ENCODE measurements around the gene KCNT2. TPM values are rescaled to one million over a fixed set of nuclear protein-coding genes. Genes with fewer than 3 reads are reported as not detected.

Gene KCNT2
- total RNA-seq, 1 experiment from 2014 or later = 0.41 TPM

GRCh38 chr1:196459383-196459782, 148.9 kb downstream of the KCNT2 start:
- Histone ChIP-seq H3K4me1 (ENCODE audit: control insufficient read depth, insufficient read depth, low read length) (no peaks in the 10 kb centered on the region), H3K4me3 (ENCODE audit: low read depth in 2 of 2, low read length in 2 of 2) (no peak overlapping the region), H3K9me3 (ENCODE audit: control insufficient read depth, insufficient read depth, low read depth, low read length) (0 out of 2 replicates have a peak, but pooled peaks cover 4% of the 10 kb centered on the region), H3K27ac (ENCODE audit: low read length) (no peak overlapping the region), H3K36me3 (ENCODE audit: control insufficient read depth, insufficient read depth, low read length) (no peaks in the 10 kb centered on the region), H3K27me3 (ENCODE audit: control insufficient read depth, insufficient read depth, low read length) (no peaks in the 10 kb centered on the region)
- BruUV-seq (replicated peaks) = no TSS peak
- intact Hi-C loops (cut with micrococcal nuclease; ENCODE audit: unreplicated experiment) (no loop called here), in situ Hi-C loops (cut with HindIII; ENCODE audit: low pct_unique_long_range_greater_than_20kb, low sequenced_read_pairs) (no loop called here)
- DNase-seq (ENCODE audit: low read depth, low spot score) (no peak), ATAC-seq (no peak)
- no peak for TF ChIP-seq TCF7L2 (IDR thresholded peaks at IDR 0.05; ENCODE audit: low read depth, low read length)
- no peak for TF ChIP-seq CTCF (IDR thresholded peaks at IDR 0.05)
- TF ChIP-seq POLR2AphosphoS5 (IDR thresholded peaks at IDR 0.05; ENCODE audit: low read depth, low read length) = no peak
- no peak for TF ChIP-seq SIN3A (IDR thresholded peaks at IDR 0.05; ENCODE audit: borderline replicate concordance, insufficient read depth, low read depth, low read length)
- no peak for TF ChIP-seq REST (IDR thresholded peaks at IDR 0.05; ENCODE audit: insufficient read depth in 1 of 2, low read depth in 2 of 2, low read length in 1 of 2)
- POLR2A ChIA-PET = no interaction called here
- CTCF ChIA-PET = no interaction called here

- H3K36me3 ChIP-seq (ENCODE audit: control insufficient read depth, insufficient read depth, low read length) = no peaks in the 10 kb centered on the region
- ChIA-PET POLR2A (no interaction called here), CTCF (no interaction called here)
- intact Hi-C loops (cut with micrococcal nuclease; ENCODE audit: unreplicated experiment) = no loop called here
- BruUV-seq (replicated peaks) = no TSS peak
- 0 out of 2 replicates have a peak, but pooled peaks cover 4% of the 10 kb centered on the region for H3K9me3 ChIP-seq (ENCODE audit: control insufficient read depth, insufficient read depth, low read depth, low read length)
- in situ Hi-C loops (cut with HindIII; ENCODE audit: low pct_unique_long_range_greater_than_20kb, low sequenced_read_pairs) = no loop called here
- H3K4me1 ChIP-seq (ENCODE audit: control insufficient read depth, insufficient read depth, low read length) = no peaks in the 10 kb centered on the region
- H3K27ac ChIP-seq (ENCODE audit: low read length) = no peak overlapping the region
- no peak for DNase-seq (ENCODE audit: low read depth, low spot score)
- TF ChIP-seq POLR2AphosphoS5 (IDR thresholded peaks at IDR 0.05; ENCODE audit: low read depth, low read length) = no peak
- TF ChIP-seq TCF7L2 (IDR thresholded peaks at IDR 0.05; ENCODE audit: low read depth, low read length) = no peak
- TF ChIP-seq SIN3A (IDR thresholded peaks at IDR 0.05; ENCODE audit: borderline replicate concordance, insufficient read depth, low read depth, low read length) = no peak
- no peak for TF ChIP-seq CTCF (IDR thresholded peaks at IDR 0.05)
- no peak overlapping the region for H3K4me3 ChIP-seq (ENCODE audit: low read depth in 2 of 2, low read length in 2 of 2)
- no peaks in the 10 kb centered on the region for H3K27me3 ChIP-seq (ENCODE audit: control insufficient read depth, insufficient read depth, low read length)
- ATAC-seq = no peak
These were observed 153.4 kb downstream of the KCNT2 start for GRCh38 chr1:196454792-196455191.
